Measurements from ENCODE around the gene PPY.
"Not testable (repeated sequence)": the region's sequence is repeated elsewhere in the genome, so short reads cannot be mapped to it uniquely, and the experiment has no call there.

Gene PPY

DNA sequence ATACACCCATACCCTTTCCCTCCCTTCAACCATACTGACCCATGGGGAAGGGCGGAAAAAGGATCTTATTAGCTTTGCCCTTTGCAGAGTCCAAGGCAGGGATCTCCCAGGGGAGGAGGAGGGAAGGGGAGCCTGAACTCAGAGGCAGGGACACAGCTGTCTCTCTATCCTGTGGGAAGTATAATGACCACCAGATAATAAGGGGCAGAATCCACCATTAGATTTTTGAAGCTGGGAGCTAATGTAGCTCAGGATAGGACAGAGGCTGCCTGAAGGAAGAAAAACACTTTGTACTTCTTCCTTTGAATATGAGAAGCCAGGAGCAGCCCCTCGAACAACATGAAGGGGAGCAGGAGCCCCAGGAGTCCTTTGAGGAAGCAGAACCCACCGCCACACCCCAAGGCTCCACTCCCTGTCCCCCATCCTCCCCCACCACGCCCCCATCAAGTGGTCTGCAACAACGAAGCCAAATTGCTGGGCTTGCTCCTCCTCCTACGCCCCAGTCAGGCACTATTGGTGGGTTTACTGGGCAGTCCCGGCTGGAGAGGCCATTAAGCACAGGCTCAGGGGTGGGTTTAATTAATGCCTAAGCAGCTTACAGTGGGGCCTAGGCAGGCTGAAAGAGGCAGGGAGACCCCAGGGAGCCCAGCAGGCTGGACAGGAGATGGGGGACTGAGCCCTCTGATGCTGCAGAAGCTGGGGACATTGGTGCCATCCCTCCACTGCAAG is 40.3 kb downstream of the PPY start:
- TF ChIP-seq, protein P1, sequence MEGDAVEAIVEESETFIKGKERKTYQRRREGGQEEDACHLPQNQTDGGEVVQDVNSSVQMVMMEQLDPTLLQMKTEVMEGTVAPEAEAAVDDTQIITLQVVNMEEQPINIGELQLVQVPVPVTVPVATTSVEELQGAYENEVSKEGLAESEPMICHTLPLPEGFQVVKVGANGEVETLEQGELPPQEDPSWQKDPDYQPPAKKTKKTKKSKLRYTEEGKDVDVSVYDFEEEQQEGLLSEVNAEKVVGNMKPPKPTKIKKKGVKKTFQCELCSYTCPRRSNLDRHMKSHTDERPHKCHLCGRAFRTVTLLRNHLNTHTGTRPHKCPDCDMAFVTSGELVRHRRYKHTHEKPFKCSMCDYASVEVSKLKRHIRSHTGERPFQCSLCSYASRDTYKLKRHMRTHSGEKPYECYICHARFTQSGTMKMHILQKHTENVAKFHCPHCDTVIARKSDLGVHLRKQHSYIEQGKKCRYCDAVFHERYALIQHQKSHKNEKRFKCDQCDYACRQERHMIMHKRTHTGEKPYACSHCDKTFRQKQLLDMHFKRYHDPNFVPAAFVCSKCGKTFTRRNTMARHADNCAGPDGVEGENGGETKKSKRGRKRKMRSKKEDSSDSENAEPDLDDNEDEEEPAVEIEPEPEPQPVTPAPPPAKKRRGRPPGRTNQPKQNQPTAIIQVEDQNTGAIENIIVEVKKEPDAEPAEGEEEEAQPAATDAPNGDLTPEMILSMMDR (conservative IDR thresholded peaks at IDR 0.05; ENCODE audit: low read length), result no peak
- no peak for DNase-seq (ENCODE audit: low read depth)
- no peak overlapping the region for H3K4me3 ChIP-seq (ENCODE audit: low read length)

DNA sequence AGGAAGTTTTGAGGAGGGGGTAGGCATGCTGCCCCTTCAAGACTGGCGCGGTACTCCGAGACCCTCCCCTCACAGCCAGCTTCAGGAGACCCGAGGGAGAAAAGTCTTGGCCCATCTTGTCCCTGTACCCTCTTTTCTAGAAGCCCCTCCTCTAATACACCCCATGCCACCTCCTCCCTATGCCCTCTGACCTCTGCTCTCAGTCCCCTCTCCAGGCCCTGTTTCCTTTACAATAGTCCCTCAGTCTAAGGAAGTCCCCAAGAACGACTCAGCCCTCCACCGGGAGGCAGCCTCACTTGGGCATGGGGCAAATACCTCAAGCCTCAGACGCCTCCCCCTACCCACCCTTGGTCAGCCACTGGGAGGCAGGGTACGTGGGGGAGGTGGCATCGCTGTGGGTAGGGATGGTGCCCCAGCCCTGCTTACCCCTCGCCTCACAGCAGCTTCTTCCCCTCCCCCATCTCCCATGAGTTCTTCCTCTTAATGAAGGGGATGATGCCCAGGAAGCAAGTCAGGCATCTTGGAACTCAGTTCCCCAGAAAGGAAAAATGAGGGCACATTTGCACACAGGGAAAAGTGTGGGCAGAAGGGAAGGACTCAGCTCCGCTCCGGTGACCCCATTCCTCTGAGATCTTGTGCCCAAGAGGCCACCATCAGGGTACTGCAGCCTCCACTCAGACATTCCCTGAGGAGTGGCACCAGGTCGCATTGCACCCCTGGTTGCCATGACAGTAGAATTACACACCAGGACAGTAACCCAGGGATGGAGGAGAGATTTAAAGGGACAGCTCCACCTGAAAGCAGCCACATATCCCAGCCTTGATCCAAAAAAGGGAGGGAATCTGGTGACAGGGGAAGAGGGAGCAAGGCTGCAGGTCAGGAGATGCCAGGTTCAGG is 41.2 kb downstream of the PPY start:
- DNase-seq (ENCODE audit: low read depth), result no peak
- TF ChIP-seq, protein P1 (conservative IDR thresholded peaks at IDR 0.05; ENCODE audit: low read length), result no peak
- peak overlapping the region; percentile 57 for H3K4me3 ChIP-seq (ENCODE audit: low read length)

DNA sequence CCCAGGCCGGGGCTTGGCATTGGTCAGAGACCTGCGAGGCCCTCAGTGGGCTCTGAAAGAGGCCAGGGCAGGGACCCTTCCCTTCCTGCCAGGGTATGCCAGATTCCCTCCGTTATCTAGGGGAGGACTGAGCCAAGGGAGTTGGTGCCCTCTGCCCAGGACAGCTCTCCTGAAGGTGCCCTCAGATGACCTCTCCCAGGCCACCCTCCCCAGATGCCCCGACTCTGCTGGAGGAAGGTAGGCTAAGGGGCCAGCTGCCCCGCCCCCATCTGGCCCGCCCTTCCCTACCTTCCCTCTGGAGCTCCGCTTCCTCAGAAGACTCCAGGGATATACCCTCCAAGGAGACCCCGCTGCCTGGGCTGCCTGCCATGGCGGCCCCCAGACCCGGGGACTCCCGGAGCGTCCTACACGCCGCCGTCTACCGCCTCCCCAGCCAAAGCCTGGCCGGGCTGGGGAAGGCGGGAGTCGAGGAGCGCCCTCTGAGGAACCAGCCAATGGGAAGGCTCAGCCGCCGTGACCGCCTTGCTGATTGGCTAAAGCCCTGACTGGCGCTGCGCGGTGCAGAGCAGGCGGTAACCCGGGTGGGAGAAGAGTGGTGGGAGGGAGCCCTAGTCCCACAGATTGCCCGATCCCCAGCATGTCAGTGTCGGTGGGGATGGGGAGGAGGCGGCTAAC is 42.0 kb downstream of the PPY start:
- peak overlapping the region; percentile 57 for H3K4me3 ChIP-seq (ENCODE audit: low read length)
- peak; percentile 66 for DNase-seq (ENCODE audit: low read depth)
- TF ChIP-seq, protein P1 (conservative IDR thresholded peaks at IDR 0.05; ENCODE audit: low read length), result no peak

DNA sequence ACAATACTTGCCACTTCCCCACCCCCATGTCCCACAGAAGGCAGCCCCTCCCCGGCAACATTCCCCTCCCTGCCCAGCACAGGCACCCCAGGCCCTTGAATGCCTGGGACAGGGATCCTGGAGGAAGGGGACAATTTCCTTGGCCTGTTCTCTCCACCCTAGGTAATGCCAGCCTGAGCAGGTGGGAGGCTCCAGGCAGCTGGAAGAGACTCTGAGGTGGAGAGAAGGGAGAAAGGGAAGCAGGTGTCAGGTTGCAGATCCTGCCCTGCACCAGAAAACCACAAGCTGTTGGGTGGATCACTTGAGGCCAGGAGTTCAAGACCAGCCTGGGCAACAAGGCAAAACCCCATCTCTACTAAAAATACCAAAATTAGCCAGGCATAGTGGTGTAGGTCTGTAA is 43.8 kb downstream of the PPY start:
- no peak overlapping the region for H3K4me3 ChIP-seq (ENCODE audit: low read length)
- DNase-seq (ENCODE audit: low read depth), result no peak
- TF ChIP-seq, protein P1 (conservative IDR thresholded peaks at IDR 0.05; ENCODE audit: low read length), result no peak

DNA sequence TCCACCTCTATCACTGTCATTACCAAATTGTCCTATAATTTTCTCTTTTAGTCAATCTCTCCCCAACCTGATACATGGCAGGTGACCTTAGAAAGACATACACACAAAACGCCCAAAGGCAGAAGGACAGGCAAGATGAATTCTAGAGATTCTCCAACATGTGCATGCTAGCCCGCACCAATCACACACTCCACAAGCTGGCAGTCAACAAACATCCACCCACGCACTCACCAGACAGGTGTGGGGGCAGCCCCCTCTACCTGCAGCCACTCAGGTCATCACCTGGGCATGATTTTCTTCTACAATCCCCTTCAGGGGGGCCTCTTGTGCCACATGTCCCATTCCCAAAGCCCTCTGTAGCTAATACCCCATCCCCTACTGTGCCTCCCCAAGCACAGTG is 44.4 kb downstream of the PPY start:
- no peak overlapping the region for H3K4me3 ChIP-seq (ENCODE audit: low read length)
- TF ChIP-seq, protein P1 (conservative IDR thresholded peaks at IDR 0.05; ENCODE audit: low read length), result no peak
- DNase-seq (ENCODE audit: low read depth), result no peak

DNA sequence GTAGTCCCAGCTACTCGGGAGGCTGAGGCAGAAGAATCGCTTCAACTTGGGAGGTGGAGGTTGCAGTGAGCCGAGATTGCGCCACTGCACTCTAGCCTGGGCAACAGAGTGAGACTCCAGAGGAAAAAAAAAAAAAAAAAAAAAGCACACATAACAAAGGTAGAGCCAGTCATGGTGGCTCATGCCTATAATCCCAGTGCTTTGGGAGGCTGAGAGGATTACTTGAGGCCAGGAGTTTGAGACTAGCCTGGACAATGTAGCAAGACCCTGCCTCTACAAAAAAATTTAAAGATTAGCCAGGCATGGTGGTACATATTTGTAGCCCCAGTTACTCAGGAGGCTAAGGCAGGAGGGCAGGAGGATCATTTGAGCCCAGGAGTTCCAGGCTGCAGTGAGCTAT is 47.8 kb downstream of the PPY start:
- DNase-seq (ENCODE audit: low read depth); H3K4me3 ChIP-seq (ENCODE audit: low read length): not testable (repeated sequence)

DNA sequence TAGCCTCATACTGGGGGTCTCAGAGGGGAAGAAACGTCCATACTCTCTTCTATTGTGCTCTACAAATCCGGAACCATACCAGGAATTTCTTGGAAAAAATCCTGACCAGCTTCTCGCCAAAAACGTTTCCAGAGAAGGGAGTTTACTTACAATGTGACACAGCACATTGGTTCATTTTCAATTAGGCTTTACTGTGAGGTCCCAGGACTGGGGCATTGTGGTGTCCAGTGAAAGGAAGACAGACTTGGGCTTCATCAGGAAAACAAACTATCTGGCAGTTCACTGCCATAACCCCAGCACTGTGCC is 49.7 kb downstream of the PPY start:
- TF ChIP-seq, protein P1 (conservative IDR thresholded peaks at IDR 0.05; ENCODE audit: low read length), result no peak
- DNase-seq (ENCODE audit: low read depth), result peak; percentile 38
- no peak overlapping the region for H3K4me3 ChIP-seq (ENCODE audit: low read length)

Data from AG10803 (cell line).